Activated CD4-positive, alpha-beta T cell treated with anti-CD3 and anti-CD28 coated beads for 4 hours (primary cell): Measurements from ENCODE around the gene SYPL1.

Experiments
- DNase-seq, 2 donors: peaks; one replicate each; pipeline ENCODE4 v3.0.0-alpha.2; 2020

The SYPL1 gene

DNA sequence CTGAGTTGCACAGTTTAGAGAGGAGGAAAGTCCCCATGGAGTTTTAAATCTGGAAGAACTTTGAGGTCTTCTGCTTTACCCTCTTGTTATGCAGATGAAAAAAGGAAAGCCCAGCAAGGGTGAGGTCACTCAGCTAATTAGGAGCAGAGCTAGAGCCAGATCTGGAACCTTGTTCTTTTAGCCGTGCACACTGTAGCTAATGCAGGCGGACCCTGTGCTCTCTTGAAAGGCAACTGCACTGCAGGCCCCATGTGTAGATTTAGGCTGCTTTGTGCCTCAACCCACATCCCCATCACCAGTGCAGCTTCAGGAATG, 63.4 kb downstream of the SYPL1 start:
- no peak for DNase-seq

DNA sequence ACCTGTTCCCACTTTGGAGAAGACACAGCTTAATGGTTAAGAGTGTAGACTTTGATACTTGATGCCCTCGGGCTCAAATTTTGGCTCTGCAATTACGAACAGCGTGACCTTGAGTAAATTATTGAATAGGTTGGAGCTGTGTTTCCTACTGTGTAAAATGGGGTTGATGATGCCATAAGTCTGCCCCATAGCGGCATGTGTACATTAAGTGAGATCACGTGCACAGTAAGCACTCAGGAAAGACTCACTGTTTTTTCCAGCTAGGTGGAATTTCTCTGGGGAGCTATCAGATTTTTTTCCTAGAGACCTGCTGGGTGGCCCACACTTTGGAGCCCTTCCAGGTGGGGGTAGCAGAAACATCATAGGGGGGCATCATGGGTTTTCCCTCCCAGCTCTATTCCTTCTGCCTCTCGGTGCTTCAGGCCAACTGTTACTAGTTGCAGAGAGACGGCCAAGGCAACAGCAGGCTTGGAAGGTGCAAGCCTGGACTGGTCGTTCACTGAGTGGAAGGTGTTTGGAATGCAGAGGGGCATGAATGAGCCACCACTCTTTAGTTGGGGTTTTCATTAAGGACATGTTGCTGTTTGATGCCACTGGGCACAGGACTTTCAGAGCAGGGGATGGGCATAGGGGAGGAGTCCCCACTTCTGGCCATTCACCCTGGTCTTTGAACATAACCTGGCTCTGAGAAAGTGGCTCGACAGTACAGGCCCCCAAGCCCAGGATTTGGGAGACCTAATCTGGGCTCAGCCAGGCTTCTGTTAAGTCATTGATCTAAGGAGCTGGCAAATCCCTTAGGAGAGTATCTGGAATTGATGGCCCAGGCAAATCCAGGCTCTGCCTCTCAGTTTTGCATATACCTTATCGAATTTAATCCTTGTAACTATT, 64.0 kb downstream of the SYPL1 start:
- DNase-seq, result no peak

DNA sequence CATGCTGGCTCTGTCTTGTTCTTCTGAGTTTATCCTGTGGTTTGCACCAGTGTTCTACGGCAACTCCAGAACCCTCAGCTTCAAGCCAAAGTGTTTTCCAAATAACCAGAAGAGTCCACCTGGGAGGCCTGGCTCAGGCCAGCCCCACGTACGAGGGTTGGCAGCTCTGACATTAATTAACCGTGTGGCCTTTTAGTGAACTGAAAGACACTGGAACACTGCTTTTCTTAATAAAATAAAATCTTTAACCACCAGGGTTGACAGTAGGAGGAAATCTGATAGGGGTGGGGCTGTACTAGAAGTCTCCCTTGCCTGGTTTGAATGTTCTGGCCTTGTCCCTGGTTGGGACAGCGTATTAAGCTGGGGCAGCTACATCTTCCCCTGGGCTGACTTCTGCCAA, 64.9 kb downstream of the SYPL1 start:
- no peak for DNase-seq

DNA sequence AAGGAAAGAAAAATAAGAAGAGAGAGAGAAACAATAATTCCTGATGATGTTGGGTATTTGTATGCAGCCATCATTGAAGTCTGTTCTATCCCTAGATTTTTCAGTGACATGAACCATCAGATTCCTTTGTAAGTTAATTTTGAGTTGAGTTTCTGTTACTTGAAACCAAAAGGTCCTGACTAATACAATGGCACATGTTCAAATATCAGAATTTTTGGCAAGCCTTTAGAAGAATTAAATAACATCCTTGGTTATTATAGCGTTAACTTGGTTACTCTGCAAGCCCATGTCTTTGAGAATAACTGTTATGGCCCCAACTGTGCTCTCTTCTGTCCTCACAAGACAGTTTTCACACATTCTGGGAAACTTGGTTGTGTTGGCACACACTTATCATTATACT, 66.5 kb downstream of the SYPL1 start:
- no peak for DNase-seq

DNA sequence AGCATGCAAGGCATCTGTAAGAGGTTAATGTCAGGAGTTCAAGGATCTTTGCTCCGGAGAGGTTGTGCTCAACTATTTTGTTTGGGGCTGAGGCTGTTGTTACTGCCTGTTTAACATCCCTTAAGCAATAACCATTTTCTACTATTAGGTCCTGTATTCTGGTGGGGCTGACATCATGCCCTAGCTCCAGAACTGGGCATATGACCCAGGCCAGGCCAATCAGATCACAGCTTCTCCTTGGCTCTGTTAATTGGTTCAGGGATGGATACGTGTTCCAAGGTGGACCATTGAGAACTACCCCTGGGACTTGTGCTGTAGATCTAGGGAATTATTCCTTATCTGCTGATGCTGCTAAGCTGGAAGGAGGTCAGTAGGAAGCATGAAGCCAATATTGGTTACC, 67.0 kb downstream of the SYPL1 start:
- no peak for DNase-seq

DNA sequence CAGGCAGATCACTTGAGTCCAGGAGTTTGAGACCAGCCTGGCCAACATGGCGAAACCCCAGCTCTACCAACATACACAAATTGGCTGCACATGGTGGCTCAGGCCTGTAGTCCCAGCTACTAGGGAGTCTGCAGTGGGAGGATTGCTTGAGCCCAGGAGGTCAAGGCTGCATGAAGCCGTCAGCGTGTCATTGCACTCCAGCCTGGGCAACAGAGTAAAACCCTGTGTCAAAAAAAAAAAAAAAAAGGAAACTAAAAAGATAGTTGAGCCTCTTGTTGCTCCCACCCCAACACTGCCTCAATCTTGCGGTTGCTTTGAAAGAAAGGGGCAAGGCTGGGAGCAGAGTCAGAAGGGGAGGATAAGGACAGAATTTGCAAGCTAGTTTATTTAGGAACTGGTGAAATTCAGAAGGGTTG, 69.9 kb downstream of the SYPL1 start:
- no peak for DNase-seq

DNA sequence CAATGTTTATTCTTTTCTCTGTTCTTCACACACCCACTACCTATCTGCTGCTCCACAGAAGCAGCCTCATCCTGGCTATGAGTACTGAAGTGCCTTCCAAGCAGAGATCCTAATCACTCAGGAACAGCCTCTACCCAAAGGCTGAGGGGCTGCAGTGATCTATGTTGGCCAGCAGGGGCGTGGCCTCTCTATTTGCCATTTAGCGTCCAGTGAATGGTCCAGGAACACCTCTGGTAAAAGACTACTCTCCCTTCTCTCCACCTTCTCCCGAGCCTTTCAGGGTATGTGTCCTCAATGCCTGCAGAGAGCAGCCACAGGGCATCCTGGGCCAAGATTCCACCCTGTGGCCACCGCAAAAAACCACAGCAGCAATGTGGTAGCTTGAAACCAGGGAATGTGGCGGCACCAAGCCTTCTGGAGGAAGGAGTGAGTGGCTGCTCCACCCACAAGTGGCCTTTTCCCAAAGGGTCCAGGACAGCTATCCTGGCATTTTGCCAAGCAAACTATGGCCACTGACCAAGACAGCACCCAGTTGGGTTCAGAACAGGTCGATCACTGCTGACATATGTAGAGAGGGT, 70.9 kb downstream of the SYPL1 start:
- peak in 1 of 2 donors; percentile 30 for DNase-seq
